HG02610 (cell line): ENCODE results near the gene SDHAF1.
"Not testable (repeated sequence)": the region's sequence is repeated elsewhere in the genome, so short reads cannot be mapped to it uniquely, and the experiment has no call there.

Experiments used
- ATAC-seq: cut with Tn5 transposase; IDR thresholded peaks from one replicate; pipeline ENCODE4 v1.9.1; 2021; ENCODE audit warnings: mild to moderate bottlenecking, moderate library complexity; ENCODE audit not compliant: unreplicated experiment

SDHAF1 gene

DNA sequence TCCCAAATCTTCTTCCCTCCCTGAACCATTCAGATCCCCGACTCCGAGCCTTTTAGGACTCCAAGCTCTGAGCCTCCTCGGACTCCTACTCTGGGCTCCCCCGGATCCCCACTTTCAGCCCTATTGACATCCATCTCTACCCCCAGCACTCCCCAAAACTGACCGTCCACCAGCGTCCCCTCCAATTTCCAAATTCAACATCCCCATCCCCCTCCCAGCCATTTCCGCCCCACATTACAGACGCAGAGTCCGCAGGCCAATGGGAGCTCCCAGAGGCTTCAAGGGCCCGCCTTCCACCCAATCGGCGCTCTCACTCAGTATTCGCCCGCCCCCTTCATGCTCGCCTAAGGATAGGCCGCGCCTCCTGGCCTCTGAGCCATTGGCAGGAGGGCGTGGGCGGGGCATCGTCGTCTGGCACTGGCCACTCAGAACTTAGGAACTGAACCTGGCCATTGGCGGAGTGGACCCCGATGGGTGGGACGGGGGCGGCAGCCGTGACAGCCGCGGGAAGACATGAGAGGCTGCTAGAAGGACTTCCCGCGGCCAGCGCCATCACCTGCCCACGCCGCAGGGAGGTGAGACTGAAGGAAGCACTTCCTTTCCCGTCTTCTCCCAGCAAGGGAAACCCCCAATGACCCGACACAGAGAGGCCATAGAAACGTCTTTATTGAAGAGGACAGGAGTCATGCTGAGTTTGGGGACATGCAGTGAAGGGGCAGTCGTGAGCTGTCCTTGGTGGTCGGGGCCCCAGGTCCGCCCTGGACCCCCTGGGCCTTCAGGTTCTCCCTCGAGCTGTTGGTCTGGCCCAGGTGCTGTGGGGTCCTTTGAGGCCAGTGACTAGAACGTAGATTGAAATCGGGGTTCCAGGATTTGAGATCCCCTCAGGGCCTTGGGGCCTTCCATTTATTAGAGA lies 19.3 kb downstream of the SDHAF1 start, which contains the start of gene ALKBH6:
Gene ALKBH6, minus strand, starts transcription at position 202 of the 913 bp plus-strand sequence. CDS start 816 bp downstream, outside the sequence.
- ATAC-seq = peak; percentile 95

DNA sequence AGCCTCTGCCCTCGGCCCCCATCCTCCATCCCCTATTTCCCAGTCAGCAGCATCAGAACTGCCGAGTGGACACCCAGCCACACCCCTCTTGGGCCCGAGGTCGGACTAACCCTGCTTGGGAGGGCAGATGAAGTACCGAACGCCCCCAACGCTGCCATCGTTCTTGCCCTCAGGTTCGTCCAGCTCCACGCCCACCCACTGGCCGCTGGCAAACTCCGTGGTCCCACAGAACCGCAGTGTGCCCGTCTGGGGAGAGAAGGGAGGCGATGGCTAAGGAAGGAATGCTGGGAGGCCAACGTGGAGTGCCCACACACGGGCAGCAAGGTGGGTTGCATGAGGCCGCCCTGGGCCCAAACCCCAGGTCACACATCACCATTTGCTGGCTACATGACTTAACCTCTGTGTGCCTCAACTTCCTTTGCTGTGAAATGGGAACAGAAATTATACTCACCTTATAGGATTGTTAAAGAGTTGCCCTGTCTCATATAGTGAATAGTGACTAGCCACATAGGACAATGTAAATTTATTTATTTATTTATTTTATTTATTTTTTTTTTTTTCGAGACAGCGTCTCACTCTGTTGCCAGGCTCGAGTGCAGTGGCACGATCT lies 24.2 kb downstream of the SDHAF1 start:
- ATAC-seq = no peak

DNA sequence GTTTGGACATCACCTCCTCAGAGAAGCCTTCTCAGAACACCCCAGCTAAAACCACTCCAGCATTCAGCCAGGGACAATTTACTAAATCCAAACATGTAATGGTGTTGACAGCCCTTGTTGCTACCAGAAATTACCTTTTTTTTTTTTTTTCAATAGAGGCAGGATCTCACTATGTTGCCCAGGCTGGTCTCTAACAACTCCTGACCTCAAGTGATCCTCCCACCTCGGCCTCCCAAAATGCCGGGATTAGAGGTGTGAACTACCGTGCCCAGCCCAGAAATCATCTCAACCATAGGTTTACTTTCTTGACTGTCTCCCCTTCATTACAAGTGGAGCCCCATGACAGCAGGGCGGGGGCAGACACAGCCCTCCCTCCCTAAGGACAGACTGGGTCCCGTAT lies 28.4 kb downstream of the SDHAF1 start:
- ATAC-seq = no peak

DNA sequence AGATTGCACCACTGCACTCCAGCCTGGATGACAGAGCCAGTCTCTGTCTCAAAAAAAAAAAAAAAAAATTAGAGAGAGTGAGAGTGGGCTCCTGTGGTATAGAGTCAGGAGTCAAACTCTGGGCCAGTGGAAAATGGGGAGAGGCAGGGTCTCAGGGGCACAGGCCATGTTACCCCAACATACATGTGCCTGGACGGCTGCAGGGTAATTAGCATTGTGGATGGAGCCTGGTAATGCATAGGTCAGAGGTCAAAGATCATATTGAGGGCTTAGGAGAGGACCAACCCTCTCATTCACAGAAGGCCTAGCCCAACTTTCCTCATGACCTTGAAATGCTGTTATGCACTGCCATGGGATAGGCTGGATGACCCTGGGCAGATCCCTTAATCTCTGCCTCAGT lies 30.6 kb downstream of the SDHAF1 start:
- no peak for ATAC-seq

DNA sequence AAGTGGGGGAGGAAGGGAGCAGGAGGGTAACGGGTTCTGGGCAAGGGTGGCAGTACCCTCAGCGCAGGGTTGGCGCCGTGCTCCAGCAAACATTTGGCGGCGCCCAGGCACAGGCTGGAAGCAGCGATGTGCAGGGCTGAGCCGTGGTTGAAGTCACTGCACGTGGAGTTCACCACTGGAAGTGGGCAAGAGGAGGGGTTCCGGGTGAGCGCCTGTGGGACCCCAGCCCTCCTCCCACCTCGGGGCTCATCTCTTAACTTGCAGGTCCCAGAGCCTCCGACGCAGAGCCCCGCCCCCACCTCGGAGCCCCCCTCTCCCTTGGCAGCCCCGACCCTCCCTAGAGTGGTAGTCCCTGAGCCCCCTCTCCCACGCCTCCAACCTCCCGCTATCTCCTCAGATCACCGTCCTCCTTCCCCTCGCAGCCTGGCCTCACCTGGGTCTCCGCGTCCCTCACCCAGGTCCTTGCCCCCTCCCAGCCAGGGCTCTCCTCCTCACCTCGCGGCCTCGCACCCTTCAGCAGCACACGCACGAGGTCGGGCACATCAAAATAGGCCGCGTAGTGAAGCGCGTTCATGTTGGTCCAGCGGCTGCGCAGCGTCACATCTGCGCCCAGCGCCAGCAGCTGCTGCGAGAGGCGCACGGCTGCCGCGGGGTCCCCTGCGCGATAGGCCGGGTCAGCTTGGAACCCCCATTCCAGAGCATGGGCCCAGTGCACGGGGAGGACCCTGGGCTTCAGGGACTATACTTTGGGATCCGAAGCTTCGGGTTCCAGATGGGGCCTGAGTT lies 31.3 kb downstream of the SDHAF1 start:
- ATAC-seq = no peak

DNA sequence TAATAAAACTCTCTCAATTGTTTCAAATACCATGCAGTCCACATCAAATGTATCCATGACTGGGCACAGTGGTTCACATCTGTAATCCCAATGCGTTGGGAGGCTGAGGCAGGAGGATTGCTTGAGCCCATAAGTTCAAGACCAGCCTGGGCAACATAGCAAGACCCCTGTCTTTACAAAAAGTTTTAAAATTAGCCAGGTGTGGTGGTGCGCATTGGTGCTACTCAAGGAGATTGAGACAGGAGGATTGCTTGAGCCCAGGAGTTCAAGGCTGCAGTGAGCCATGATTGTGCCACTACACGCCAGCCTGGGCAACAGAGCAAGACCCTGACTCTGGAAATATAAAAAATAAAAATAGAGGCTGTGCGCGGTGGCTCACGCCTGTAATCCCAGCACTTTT lies 32.7 kb downstream of the SDHAF1 start:
- ATAC-seq = no peak

DNA sequence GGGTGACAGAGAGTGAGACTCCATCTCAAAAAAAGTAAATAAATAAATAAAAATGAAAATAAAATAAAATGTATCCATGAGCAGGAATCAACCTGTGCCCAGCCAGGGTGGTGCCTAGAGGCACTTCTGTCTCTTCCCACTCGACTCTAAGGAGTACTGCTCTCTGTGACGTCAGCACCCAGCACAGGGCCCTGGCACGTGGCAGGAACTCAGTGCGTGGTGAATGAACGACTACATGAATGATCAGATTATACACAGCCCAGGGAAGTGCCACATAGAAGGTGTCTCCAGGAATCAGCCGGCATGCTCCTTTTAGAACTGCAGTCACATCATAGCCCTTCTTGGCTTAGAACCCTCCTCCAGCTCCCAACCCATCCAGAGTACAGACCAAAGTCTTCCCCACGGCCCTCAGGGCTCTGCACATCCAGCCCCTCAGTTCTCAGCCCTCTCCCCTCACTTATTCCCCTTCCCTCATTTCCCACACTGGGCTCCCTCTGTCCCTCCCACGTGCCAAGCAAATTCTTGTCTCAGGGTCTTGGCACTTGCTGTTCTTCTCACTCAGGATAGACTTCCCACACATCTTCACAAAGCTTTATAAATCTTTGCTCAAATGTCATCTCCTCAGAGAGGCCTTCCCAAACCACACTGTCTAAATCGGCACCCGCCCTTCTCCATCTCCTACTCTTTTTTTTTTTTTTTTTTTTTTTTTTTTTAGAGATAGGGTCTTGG lies 33.5 kb downstream of the SDHAF1 start:
- ATAC-seq = no peak

DNA sequence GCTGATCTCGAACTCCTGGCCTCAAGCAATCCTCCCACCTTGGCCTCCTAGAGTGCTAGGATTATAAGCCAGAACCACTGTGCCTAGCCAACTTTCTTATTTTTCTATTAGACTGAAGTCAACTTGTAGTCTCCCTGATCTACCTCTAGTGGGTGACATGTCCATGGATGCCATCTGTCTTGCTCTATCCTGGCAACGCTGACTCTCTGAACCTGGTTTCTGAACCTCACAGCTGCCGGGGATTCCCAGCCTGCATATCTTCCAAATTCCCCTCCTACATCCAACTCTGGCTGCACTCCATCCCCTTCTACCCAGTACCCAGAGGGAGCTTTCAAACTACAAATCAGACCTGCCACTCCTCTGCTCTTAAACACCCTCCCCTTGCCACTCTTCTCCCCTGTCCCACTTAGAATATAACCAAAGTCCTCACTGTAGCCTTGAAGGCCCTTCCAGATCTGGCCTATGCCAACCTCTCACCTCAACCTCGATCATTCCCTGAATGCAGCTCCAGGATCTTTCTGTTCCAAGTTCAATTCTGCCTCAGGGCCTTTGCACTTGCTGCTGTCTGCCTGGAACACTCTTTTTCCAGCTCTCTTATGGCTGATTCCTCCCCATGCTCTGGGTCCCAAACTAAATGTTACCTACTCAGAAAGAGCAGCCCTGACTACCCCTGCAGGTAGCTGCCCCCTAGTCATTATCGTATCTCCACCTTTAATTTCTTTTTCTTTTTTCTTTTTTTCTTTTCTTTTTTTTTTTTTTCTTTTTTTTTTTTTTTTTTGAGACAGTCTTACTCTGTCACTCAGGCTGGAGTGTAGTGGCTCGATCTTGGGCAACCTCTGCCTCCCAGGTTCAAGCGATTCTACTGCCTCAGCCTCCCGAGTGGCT lies 35.5 kb downstream of the SDHAF1 start:
- no peak for ATAC-seq

DNA sequence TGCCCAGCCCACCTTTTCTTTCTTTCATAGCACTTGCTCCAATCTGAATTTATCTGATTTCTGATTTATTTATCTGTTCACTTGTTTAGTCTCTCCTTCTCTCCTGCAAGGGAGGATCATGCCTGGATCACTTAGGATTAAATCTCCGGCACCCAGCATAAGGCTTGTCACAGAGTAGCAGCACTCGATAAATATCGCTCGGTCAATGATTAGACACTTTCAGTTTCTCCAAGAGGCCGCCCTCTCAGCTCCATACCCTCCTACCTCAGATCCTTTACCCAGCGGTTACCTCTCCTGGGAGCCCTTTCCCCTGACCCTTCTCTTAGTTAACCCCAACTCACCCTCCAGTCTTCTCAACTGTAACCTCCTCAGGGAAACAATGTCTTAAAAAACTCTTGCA lies 36.3 kb downstream of the SDHAF1 start:
- ATAC-seq = no peak

DNA sequence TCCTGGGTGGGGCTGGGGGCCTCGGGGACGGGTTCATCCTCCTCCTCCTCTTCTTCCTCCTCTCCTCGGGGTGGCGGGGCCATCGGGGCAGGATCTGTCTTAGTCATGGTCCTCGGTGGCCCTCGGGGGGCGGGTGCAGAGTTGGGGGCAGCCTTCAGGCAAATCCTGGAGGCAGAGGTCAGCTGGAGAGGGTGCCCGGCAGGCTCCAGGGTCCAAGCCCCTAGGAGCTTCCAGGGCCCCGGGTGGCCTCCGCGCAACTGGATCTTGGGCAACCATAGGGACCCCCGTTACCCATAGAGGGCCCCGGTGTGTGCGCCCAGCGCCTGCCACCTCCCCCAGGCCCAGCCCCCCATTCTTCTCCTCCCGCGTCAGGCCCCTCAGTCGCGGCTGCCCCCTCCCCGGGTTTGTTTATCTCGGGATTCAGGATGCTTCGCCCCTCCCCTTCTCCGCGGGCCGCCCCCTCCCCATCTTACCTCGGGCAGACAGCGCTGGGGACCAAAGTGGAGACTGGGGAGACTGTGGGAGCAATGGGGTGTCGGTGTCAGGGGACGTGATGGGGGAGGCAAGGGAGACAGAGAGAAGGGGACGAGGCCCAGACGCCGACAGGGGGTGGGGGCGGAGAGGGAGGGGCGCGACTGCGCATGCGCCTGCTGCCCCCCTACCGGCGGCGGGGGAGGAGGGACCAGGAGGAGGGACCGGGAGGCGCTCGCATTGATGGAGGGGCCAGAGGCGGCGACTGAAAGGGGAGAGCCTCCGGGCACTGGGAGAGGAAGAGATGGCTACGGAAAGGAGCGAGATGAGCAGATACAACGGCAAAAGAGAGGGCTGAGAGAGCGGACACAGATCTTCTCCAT lies 37.5 kb downstream of the SDHAF1 start, which contains the start of gene CLIP3:
Gene CLIP3, minus strand, starts transcription at position 623 of the 854 bp plus-strand sequence. Its CDS starts 516 bp downstream, at position 107.
- no peak for ATAC-seq

DNA sequence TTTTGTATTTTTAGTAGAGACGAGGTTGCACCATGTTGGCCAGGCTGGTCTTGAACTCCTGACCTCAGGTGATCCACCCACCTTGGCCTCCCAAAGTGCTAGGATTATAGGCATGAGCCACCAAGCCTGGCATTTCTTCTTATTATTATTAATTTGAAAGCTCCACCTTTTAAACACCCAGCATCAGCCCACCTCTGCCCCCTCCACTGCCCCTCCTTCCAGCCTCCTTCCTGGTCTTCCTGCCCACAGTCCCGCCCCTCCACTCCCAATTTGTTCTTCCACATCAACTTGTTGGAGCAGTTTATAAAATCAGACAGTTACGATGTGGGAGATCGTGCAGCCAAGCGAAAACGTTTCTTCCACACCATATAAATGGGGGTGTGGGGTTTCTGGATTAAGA lies 45.5 kb downstream of the SDHAF1 start:
- ATAC-seq = no peak

DNA sequence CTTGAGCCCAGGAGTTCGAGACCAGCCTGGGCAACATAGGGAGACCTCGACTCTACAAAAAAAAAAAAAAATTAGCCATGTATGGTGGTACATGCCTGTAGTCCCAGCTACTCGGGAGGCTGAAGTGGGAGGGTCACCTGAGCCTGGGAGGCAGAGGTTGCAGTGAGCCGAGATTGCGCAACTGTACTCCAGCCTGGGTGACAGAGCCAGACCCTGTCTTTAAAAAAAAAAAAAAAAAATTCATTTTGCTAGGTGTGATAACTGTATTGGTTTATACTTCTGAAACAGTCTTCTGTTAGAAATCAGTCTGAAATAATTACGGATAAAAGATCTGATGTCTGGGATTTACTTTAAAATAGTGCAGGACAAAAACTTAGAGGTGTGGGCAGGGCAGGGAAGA lies 46.1 kb downstream of the SDHAF1 start:
- ATAC-seq = not testable (repeated sequence)

DNA sequence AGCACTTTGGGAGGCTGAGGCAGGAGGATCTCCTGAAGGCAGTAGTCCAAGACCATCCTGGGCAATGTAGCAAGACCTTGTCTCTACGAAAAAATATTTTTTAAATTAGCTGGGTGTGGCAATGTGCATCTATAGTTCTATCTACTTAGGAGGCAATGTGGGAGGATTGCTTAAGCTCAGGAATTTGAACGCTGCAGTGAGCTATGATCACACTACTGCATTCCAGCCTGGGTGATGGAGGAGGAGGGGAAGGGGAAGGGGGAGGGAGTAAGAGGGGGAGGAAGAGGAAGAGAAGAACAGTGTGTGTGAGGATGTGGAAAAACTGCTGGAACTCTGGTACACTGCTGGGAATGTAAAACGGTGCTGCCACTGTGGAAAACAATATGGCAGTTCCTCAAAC lies 46.8 kb downstream of the SDHAF1 start:
- no peak for ATAC-seq

DNA sequence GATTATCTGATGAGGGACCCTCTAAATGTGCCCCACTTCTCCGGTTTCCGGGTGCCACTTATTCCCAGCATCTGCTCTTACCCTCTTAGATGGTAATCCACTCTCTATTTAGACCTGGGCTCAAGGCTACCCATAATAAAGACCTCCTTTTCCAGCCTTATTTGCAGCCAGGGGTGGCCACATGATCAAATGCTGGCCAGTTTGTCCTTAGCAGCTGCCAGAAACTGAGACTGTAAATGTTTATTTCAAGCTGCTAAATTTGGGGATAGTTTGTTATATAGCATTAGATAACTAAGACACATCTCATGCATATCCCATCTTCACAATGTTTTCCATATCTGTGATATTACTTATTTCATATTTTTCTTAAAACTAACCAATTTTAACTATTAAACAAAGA lies 49.0 kb downstream of the SDHAF1 start:
- ATAC-seq = no peak
